Natural killer cell (primary cell): ENCODE measurements around the gene SRPX. TPM values are rescaled to one million over a fixed set of nuclear protein-coding genes. Genes with fewer than 3 reads are reported as not detected.

ENCODE experiments used
- ATAC-seq, 3 donors: fragments of 150-1000 bp in 2 of 3; fragments of 200-7000 bp in 1 of 3; cut with Tn5 transposase; 1 replicate in 1 of 3; 2 replicates in 2 of 3; pipeline ENCODE4 v1.10.0; 2021; ENCODE audit warnings: mild to moderate bottlenecking in 2 of 3, moderate library complexity in 2 of 3
- DNase-seq, 2 donors: peaks; one replicate each; pipeline versions ENCODE4 v3.0.0 to v3.0.0-alpha.2; 2013 to 2021; ENCODE audit warnings: mixed read lengths in 1 of 2
- H3K27ac ChIP-seq: one replicate; pipeline ENCODE4 v1.5.1; 2013; ENCODE audit warnings: mild to moderate bottlenecking, low read length
- H3K27me3 ChIP-seq: one replicate; pipeline ENCODE4 v1.6.1; 2013; ENCODE audit warnings: low read length; ENCODE audit not compliant: control insufficient read depth, insufficient read depth
- H3K36me3 ChIP-seq: one replicate; pipeline ENCODE4 v1.6.1; 2013; ENCODE audit warnings: low read length; ENCODE audit not compliant: control insufficient read depth, insufficient read depth
- H3K4me1 ChIP-seq: one replicate; pipeline ENCODE4 v1.6.1; 2013; ENCODE audit warnings: low read length; ENCODE audit not compliant: control insufficient read depth, insufficient read depth
- H3K4me3 ChIP-seq: one replicate; pipeline ENCODE4 v1.5.1; 2013; ENCODE audit warnings: low read length
- H3K9me3 ChIP-seq: one replicate; pipeline ENCODE4 v1.6.1; 2013; ENCODE audit warnings: low read length; ENCODE audit not compliant: control insufficient read depth, insufficient read depth
- H3K27ac Mint-ChIP-seq, 2 donors: one replicate each; pipeline ENCODE4 v1.8.0; 2022; ENCODE audit warnings: mild to moderate bottlenecking in 2 of 2, mixed read lengths in 2 of 2, moderate library complexity in 1 of 2
- H3K27me3 Mint-ChIP-seq, 2 donors: one replicate each; pipeline ENCODE4 v1.8.0; 2022; ENCODE audit warnings: low read depth in 2 of 2, mixed read lengths in 2 of 2
- H3K36me3 Mint-ChIP-seq: one replicate; pipeline ENCODE4 v1.8.0; 2022; ENCODE audit warnings: mixed read lengths
- H3K4me1 Mint-ChIP-seq, 2 donors: one replicate each; pipeline ENCODE4 v1.8.0; 2022; ENCODE audit warnings: mixed read lengths in 2 of 2
- H3K4me3 Mint-ChIP-seq: one replicate; pipeline ENCODE4 v1.8.0; 2022; ENCODE audit warnings: mild to moderate bottlenecking, moderate library complexity, mixed read lengths
- H3K9me3 Mint-ChIP-seq, 2 donors: one replicate each; pipeline ENCODE4 v1.8.0; 2022; ENCODE audit warnings: mixed read lengths in 2 of 2
- whole genome bisulfite sequencing: methylation state at CpG from one replicate; pipeline ENCODE4 v1.1.7; 2013; ENCODE audit warnings: missing lambda C conversion rate; ENCODE audit not compliant: insufficient coverage; 5-methylcytosine and 5-hydroxymethylcytosine counted together
- intact Hi-C: fragments of 100-400 bp; cut with micrococcal nuclease; formaldehyde crosslinking; loops from one replicate; pipeline ENCODE4 v1.14.2; 2022
- total RNA-seq, 4 donors: library from RNA; stranded (reverse); fragments of 120-200 nt in 1 of 4; gene quantifications; one replicate each; pipeline versions ENCODE4 v1.2.3 to v1.2.4, GENCODE V29; 2013 to 2022
- TF ChIP-seq, protein P1 (sequence below): fragments of 200-600 bp; IDR thresholded peaks from one replicate; pipeline ENCODE4 v1.8.0; 2022; ENCODE audit warnings: antibody characterized with exemption

The SRPX gene
- total RNA-seq, 3 donors from 2014 or later (not counting 1 experiment from before 2014, with no cell fraction given): 0.20 TPM; not detected in 2

DNA sequence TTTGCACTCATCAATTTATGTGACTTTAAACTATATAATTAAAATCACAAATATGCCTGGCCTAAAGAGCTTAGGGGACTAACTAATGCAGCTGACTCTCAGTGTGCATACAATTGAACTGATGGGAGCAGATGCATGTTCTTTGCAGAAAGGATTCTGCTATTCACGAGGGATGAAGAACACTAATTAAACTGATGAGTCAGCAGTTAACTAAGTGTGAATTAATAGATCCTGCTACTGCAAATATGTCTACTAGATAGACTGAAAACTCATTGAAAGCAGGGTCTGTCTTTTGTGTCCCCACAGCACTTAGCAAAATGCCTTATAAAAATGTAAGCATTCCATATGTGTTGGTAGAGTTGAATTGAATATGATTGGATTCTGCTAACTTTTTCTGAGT, 104.0 kb downstream of the SRPX start:
- H3K27ac ChIP-seq: no peak overlapping the region
- H3K36me3 ChIP-seq: no peaks in the 10 kb centered on the region
- no peaks in the 10 kb centered on the region for H3K9me3 Mint-ChIP-seq
- H3K4me3 ChIP-seq: no peak overlapping the region
- H3K36me3 Mint-ChIP-seq: no peaks in the 10 kb centered on the region
- H3K4me1 Mint-ChIP-seq: no peaks in the 10 kb centered on the region
- H3K27me3 ChIP-seq: no peaks in the 10 kb centered on the region
- H3K27ac Mint-ChIP-seq: no peak overlapping the region
- no peak overlapping the region for H3K4me3 Mint-ChIP-seq
- intact Hi-C loops: no loop called here
- peaks cover 3 to 6% of the 10 kb centered on the region in 2 donors for H3K27me3 Mint-ChIP-seq
- H3K4me1 ChIP-seq: no peaks in the 10 kb centered on the region
- 82% methylated on average over 1 of the region's 1 CpG for WGBS
- DNase-seq (no peak), ATAC-seq (no peak)
- TF ChIP-seq, protein P1, sequence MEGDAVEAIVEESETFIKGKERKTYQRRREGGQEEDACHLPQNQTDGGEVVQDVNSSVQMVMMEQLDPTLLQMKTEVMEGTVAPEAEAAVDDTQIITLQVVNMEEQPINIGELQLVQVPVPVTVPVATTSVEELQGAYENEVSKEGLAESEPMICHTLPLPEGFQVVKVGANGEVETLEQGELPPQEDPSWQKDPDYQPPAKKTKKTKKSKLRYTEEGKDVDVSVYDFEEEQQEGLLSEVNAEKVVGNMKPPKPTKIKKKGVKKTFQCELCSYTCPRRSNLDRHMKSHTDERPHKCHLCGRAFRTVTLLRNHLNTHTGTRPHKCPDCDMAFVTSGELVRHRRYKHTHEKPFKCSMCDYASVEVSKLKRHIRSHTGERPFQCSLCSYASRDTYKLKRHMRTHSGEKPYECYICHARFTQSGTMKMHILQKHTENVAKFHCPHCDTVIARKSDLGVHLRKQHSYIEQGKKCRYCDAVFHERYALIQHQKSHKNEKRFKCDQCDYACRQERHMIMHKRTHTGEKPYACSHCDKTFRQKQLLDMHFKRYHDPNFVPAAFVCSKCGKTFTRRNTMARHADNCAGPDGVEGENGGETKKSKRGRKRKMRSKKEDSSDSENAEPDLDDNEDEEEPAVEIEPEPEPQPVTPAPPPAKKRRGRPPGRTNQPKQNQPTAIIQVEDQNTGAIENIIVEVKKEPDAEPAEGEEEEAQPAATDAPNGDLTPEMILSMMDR: no peak
- no peaks in the 10 kb centered on the region for H3K9me3 ChIP-seq

DNA sequence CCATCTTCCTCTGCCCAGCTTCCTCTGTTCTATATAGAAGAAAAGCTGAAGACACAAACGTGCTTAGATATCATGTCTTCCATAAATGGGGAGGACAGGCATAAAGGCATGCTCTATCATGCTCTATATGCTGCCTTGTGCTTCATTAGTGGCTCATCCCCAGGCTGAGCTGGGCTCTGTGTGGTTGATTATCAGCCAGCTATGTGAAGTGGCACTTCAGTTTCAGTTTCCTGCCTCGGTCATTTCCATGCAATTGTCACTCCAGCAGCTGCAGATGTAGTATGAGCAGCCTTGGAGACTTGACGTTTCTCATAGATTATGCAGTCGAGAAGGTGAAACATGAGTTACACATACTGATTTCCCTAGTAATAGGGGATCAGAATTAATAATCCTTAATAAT, 108.1 kb downstream of the SRPX start:
- H3K27ac ChIP-seq: no peak overlapping the region
- no peaks in the 10 kb centered on the region for H3K36me3 ChIP-seq
- TF ChIP-seq, protein P1: no peak
- Mint-ChIP-seq H3K27me3 (peaks cover 0 to 3% of the 10 kb centered on the region in 2 donors), H3K36me3 (no peaks in the 10 kb centered on the region), H3K27ac (no peak overlapping the region), H3K4me1 (no peaks in the 10 kb centered on the region), H3K4me3 (no peak overlapping the region), H3K9me3 (no peaks in the 10 kb centered on the region)
- no peaks in the 10 kb centered on the region for H3K4me1 ChIP-seq
- DNase-seq (no peak), ATAC-seq (no peak)
- no peak overlapping the region for H3K4me3 ChIP-seq
- H3K9me3 ChIP-seq: no peaks in the 10 kb centered on the region
- H3K27me3 ChIP-seq: no peaks in the 10 kb centered on the region
- intact Hi-C loops: no loop called here
- WGBS: 75% methylated on average over 2 of the region's 4 CpGs

DNA sequence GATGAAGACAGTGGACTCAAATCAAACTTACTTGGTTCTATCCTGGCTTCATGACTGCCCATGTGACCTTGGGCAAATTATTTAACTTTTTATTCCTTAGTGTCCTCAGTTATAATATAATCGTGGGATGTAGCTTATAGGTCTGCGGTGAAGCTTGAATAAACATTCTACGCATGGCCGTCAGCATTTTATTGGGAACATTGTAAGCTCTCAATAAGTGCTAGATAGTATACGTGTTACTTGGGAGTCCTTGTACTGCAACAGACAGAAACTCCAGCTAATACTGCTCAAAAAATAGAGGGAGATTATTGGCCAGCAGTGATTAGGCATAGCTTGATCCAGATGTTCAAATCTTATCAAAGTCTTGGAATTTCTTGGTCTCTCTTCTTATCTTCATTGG, 109.5 kb downstream of the SRPX start:
- Mint-ChIP-seq H3K36me3 (no peaks in the 10 kb centered on the region), H3K4me1 (no peaks in the 10 kb centered on the region), H3K27ac (no peak overlapping the region), H3K27me3 (peaks cover 0 to 3% of the 10 kb centered on the region in 2 donors), H3K9me3 (no peaks in the 10 kb centered on the region), H3K4me3 (no peak overlapping the region)
- Histone ChIP-seq H3K27me3 (no peaks in the 10 kb centered on the region), H3K9me3 (no peaks in the 10 kb centered on the region), H3K27ac (no peak overlapping the region), H3K4me3 (no peak overlapping the region), H3K4me1 (no peaks in the 10 kb centered on the region), H3K36me3 (no peaks in the 10 kb centered on the region)
- intact Hi-C loops: no loop called here
- DNase-seq (no peak), ATAC-seq (no peak)
- TF ChIP-seq, protein P1: no peak
- 89% methylated on average over 5 of the region's 5 CpGs for WGBS

DNA sequence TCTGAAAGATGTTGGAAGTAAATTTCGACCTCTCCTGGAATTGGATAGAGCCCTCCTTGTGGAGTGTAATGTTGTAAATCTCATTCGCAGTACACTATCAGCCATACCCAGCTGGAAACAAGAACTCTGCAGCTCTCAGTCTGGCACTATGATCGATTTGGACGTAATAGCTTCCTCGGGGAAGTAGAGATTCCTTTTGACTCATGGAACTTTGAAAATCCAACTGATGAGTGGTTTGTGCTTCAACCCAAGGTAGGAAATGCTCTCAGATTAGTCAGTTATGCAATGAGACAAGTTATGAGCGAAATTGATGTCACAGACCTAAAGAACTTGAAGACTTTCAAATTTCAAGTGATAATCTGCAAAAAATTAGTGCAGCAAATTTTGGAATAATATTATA, 110.4 kb downstream of the SRPX start:
- no peak overlapping the region for H3K27ac Mint-ChIP-seq
- H3K9me3 Mint-ChIP-seq: no peaks in the 10 kb centered on the region
- 61% methylated on average over 4 of the region's 6 CpGs for WGBS
- H3K4me1 Mint-ChIP-seq: peaks cover 0 to 1% of the 10 kb centered on the region in 2 donors
- Histone ChIP-seq H3K4me1 (no peaks in the 10 kb centered on the region), H3K9me3 (no peaks in the 10 kb centered on the region), H3K27ac (no peak overlapping the region), H3K4me3 (no peak overlapping the region), H3K27me3 (no peaks in the 10 kb centered on the region), H3K36me3 (no peaks in the 10 kb centered on the region)
- H3K27me3 Mint-ChIP-seq: peaks cover 0 to 3% of the 10 kb centered on the region in 2 donors
- ATAC-seq (no peak), DNase-seq (no peak)
- TF ChIP-seq, protein P1: no peak
- no peaks in the 10 kb centered on the region for H3K36me3 Mint-ChIP-seq
- intact Hi-C loops: no loop called here
- H3K4me3 Mint-ChIP-seq: no peak overlapping the region
